Keratinocyte (primary cell): Measurements from ENCODE around the gene RRAS2. TPM values are rescaled to one million over a fixed set of nuclear protein-coding genes. Genes with fewer than 3 reads are reported as not detected.
A peak's percentile ranks its signal among the peaks of the same experiment; 100 is the strongest.

ENCODE experiments used
- DNase-seq: peaks from one replicate; pipeline ENCODE4 v3.0.0-alpha.2; 2011; ENCODE audit warnings: low read depth, missing footprints, low spot score
- FAIRE-seq: peaks from 2 replicates; lab custom pipeline; 2011; peaks lifted over from hg19 to GRCh38; lab: Jason Lieb, UNC
- H2AFZ ChIP-seq: 2 replicates; pipeline ENCODE4 v1.6.0; 2012; ENCODE audit warnings: low read length, control low read depth, inconsistent platforms; ENCODE audit not compliant: control insufficient read depth
- H3K27ac ChIP-seq: 2 replicates; pipeline ENCODE4 v1.5.1; 2011; ENCODE audit warnings: low read length; ENCODE audit not compliant: control insufficient read depth, insufficient read depth
- H3K27me3 ChIP-seq: 3 replicates; pipeline ENCODE4 v1.6.0; 2011; ENCODE audit warnings: low read length; ENCODE audit not compliant: control insufficient read depth, insufficient read depth; ENCODE audit errors: extremely low read depth
- H3K36me3 ChIP-seq, 2 experiments: 2 replicates in 1 of 2; 3 replicates in 1 of 2; pipeline ENCODE4 v1.5.1; 2011; ENCODE audit warnings: low read length in 2 of 2, mild to moderate bottlenecking in 1 of 2; ENCODE audit not compliant: control insufficient read depth in 2 of 2, insufficient read depth in 2 of 2; ENCODE audit errors: extremely low read depth in 1 of 2
- H3K4me1 ChIP-seq: 3 replicates; pipeline ENCODE4 v1.5.1; 2011; ENCODE audit warnings: low read length; ENCODE audit not compliant: control insufficient read depth, insufficient read depth; ENCODE audit errors: extremely low read depth
- H3K4me2 ChIP-seq: 3 replicates; pipeline ENCODE4 v1.6.0; 2011; ENCODE audit warnings: low read depth, low read length; ENCODE audit not compliant: control insufficient read depth, insufficient read depth; ENCODE audit errors: extremely low read depth
- H3K4me3 ChIP-seq, 3 experiments: fragments of 200-600 bp in 1 of 3; sonication (generic) in 1 of 3; 2 replicates in 2 of 3; 3 replicates in 1 of 3; pipeline ENCODE4 v1.5.1; 2011 to 2016; ENCODE audit warnings: low read length in 3 of 3, mild to moderate bottlenecking in 3 of 3, control low read depth in 2 of 3, inconsistent platforms in 1 of 3, low read depth in 1 of 3, mixed read lengths in 1 of 3, mixed run types in 1 of 3, moderate library complexity in 1 of 3; ENCODE audit not compliant: control insufficient read depth in 2 of 3, insufficient read depth in 2 of 3; ENCODE audit errors: extremely low read depth in 1 of 3
- H3K79me2 ChIP-seq: 2 replicates; pipeline ENCODE4 v1.6.0; 2012; ENCODE audit warnings: low read length; ENCODE audit not compliant: control insufficient read depth, insufficient read depth
- H3K9ac ChIP-seq: 3 replicates; pipeline ENCODE4 v1.6.0; 2011; ENCODE audit warnings: low read length; ENCODE audit not compliant: control insufficient read depth, insufficient read depth; ENCODE audit errors: extremely low read depth
- H3K9me1 ChIP-seq: 3 replicates; pipeline ENCODE4 v1.6.0; 2011; ENCODE audit warnings: low read length; ENCODE audit not compliant: control insufficient read depth, insufficient read depth; ENCODE audit errors: extremely low read depth
- H3K9me3 ChIP-seq: 2 replicates; pipeline ENCODE4 v1.5.1; 2012; ENCODE audit warnings: low read depth, low read length; ENCODE audit not compliant: control insufficient read depth
- H4K20me1 ChIP-seq: 3 replicates; pipeline ENCODE4 v1.6.0; 2011; ENCODE audit warnings: low read length; ENCODE audit not compliant: control insufficient read depth, insufficient read depth; ENCODE audit errors: extremely low read depth
- CTCF ChIP-seq, 3 experiments: IDR thresholded peaks in 1 of 3; conservative IDR thresholded peaks in 1 of 3; optimal IDR thresholded peaks in 1 of 3; 2 replicates in 2 of 3; 3 replicates in 1 of 3; pipeline versions ENCODE3 to v1.5.1; 2011; ENCODE audit warnings: low read length in 3 of 3, mild to moderate bottlenecking in 3 of 3, moderate library complexity in 2 of 3, control low read depth in 1 of 3, inconsistent platforms in 1 of 3; ENCODE audit not compliant: insufficient read depth in 2 of 3; ENCODE audit errors: extremely low read depth in 1 of 3
- EZH2 ChIP-seq: IDR thresholded peaks from one replicate; pipeline ENCODE4 v1.6.1; 2012; ENCODE audit warnings: inconsistent platforms, mild to moderate bottlenecking, low read length, moderate library complexity
- dilution Hi-C: fragments of 300-500 bp; cut with MboI; formaldehyde crosslinking; loops from one replicate; pipeline ENCODE4 v1.7.0; 2020; ENCODE audit warnings: low sequenced_read_pairs; ENCODE audit not compliant: extremely low pct_ligation_motif_present
- polyA plus RNA-seq, 5 experiments: library from polyadenylated mRNA; depleted of rRNA in 3 of 5; stranded (reverse) in 3 of 5; stranded (forward) in 1 of 5; unstranded in 1 of 5; fragments of >200 nt; gene quantifications; 1 replicate in 1 of 5; 2 replicates in 3 of 5; 3 replicates in 1 of 5; pipeline versions ENCODE4 v1.2.1 to v1.2.3, GENCODE V29; 2011 to 2012; ENCODE audit warnings: missing spikeins in 2 of 5, low read depth in 1 of 5, low replicate concordance in 1 of 5

Gene RRAS2
- polyA plus RNA-seq, 1 donor (not counting 4 experiments of a cell fraction or from before 2014, with no cell fraction given): 99.3 TPM

GRCh38 chr11:14258221-14258935 is 100.6 kb downstream of the RRAS2 start:
- Histone ChIP-seq H3K27ac (no peak overlapping the region), H2AFZ (no peak overlapping the region), H3K4me1 (no peaks in the 10 kb centered on the region), H3K79me2 (no peaks in the 10 kb centered on the region), H4K20me1 (no peaks in the 10 kb centered on the region), H3K4me2 (no peak overlapping the region), H3K9me3 (no peaks in the 10 kb centered on the region), H3K36me3 (no peaks in the 10 kb centered on the region), H3K9me1 (no peaks in the 10 kb centered on the region), H3K9ac (no peak overlapping the region), H3K27me3 (peaks cover 26% of the 10 kb centered on the region), H3K4me3 (no peak overlapping the region)
- dilution Hi-C loops: no loop called here
- TF ChIP-seq EZH2: no peak
- TF ChIP-seq CTCF (optimal IDR thresholded peaks at IDR 0.05 in 1 of 3, IDR thresholded peaks at IDR 0.05 in 1 of 3, conservative IDR thresholded peaks at IDR 0.05 in 1 of 3; ENCODE audit: extremely low read depth in 1 of 3, insufficient read depth in 2 of 3, low read length in 3 of 3): no peak
- DNase-seq (no peak), FAIRE-seq (peak; percentile 26)

GRCh38 chr11:14255238-14255534 is 103.8 kb downstream of the RRAS2 start:
- Histone ChIP-seq H3K4me1 (no peaks in the 10 kb centered on the region), H3K4me3 (no peak overlapping the region), H3K27me3 (peaks cover 26% of the 10 kb centered on the region), H3K9me1 (no peaks in the 10 kb centered on the region), H3K79me2 (no peaks in the 10 kb centered on the region), H3K9me3 (no peaks in the 10 kb centered on the region), H3K9ac (no peak overlapping the region), H3K27ac (no peak overlapping the region), H3K4me2 (no peak overlapping the region), H2AFZ (no peak overlapping the region), H3K36me3 (no peaks in the 10 kb centered on the region), H4K20me1 (no peaks in the 10 kb centered on the region)
- DNase-seq (no peak), FAIRE-seq (no peak)
- TF ChIP-seq EZH2 (no peak), CTCF (optimal IDR thresholded peaks at IDR 0.05 in 1 of 3, IDR thresholded peaks at IDR 0.05 in 1 of 3, conservative IDR thresholded peaks at IDR 0.05 in 1 of 3; ENCODE audit: extremely low read depth in 1 of 3, insufficient read depth in 2 of 3, low read length in 3 of 3) (no peak)
- dilution Hi-C loops: no loop called here
